B cell (primary cell): ENCODE data around the gene PRKCH. TPM values are rescaled to one million over a fixed set of nuclear protein-coding genes. Genes with fewer than 3 reads are reported as not detected.

Experiments
- ATAC-seq: fragments of 200-7000 bp; cut with Tn5 transposase; one replicate; pipeline ENCODE4 v1.10.0; 2021; ENCODE audit warnings: low read depth, mild to moderate bottlenecking, moderate number of reproducible peaks, moderate library complexity
- CTCF ChIA-PET: fragments of 350-600 bp; sonication (Branson Sonifier 250); formaldehyde crosslinking; loops from one replicate; lab custom pipeline; 2021; ENCODE audit warnings: antibody characterized with exemption, inconsistent platforms; lab: Charles Lee
- POLR2A ChIA-PET: fragments of 350-600 bp; sonication (Branson Sonifier 250); formaldehyde crosslinking; loops from one replicate; lab custom pipeline; 2021; ENCODE audit warnings: antibody characterized with exemption; lab: Charles Lee
- DNase-seq: peaks from one replicate; pipeline ENCODE4 v3.0.0; 2013
- H2AFZ ChIP-seq: 2 replicates; pipeline ENCODE4 v1.6.1; 2012; ENCODE audit warnings: mild to moderate bottlenecking, low read depth, low read length; ENCODE audit not compliant: insufficient read depth, poor library complexity, severe bottlenecking
- H3K27ac ChIP-seq, 2 donors: 1 replicate in 1 of 2; 2 replicates in 1 of 2; pipeline ENCODE4 v1.5.1; 2012 to 2013; ENCODE audit warnings: low read length in 2 of 2, mild to moderate bottlenecking in 2 of 2, moderate library complexity in 1 of 2
- H3K27me3 ChIP-seq, 4 experiments: fragments of 200-600 bp in 1 of 4; sonication (generic) in 1 of 4; replicated peaks in 1 of 4; 1 replicate in 2 of 4; 2 replicates in 2 of 4; pipeline versions ENCODE4 v1.6.1 to v1.7.0; 2013 to 2016; ENCODE audit warnings: low read length in 3 of 4, mild to moderate bottlenecking in 2 of 4, mixed read lengths in 1 of 4, moderate library complexity in 1 of 4; ENCODE audit not compliant: insufficient read depth in 4 of 4, control insufficient read depth in 3 of 4; ENCODE audit errors: control extremely low read depth in 1 of 4
- H3K36me3 ChIP-seq, 2 experiments: replicated peaks in 1 of 2; 1 replicate in 1 of 2; 2 replicates in 1 of 2; pipeline versions ENCODE4 v1.6.1 to v1.7.1; 2013; ENCODE audit warnings: low read length in 1 of 2; ENCODE audit not compliant: insufficient read depth in 2 of 2, control insufficient read depth in 1 of 2; ENCODE audit errors: control extremely low read depth in 1 of 2, extremely low read depth in 1 of 2
- H3K4me1 ChIP-seq, 2 donors: fragments of 200-600 bp in 1 of 2; sonication (generic) in 1 of 2; 1 replicate in 1 of 2; 2 replicates in 1 of 2; pipeline versions ENCODE4 v1.5.1 to v1.6.1; 2013 to 2017; ENCODE audit warnings: low read length in 2 of 2; ENCODE audit not compliant: control insufficient read depth in 2 of 2, insufficient read depth in 2 of 2
- H3K4me2 ChIP-seq: replicated peaks from 2 replicates; pipeline ENCODE3; 2012; ENCODE audit warnings: mild to moderate bottlenecking, low read depth, low read length; ENCODE audit not compliant: poor library complexity, severe bottlenecking
- H3K4me3 ChIP-seq, 5 experiments: fragments of 200-600 bp in 1 of 5; sonication (generic) in 1 of 5; 1 replicate in 3 of 5; 2 replicates in 2 of 5; pipeline versions ENCODE4 v1.5.1 to v1.7.0; 2011 to 2016; ENCODE audit warnings: low read length in 4 of 5, mild to moderate bottlenecking in 4 of 5, low read depth in 2 of 5, control low read depth in 1 of 5, moderate library complexity in 1 of 5; ENCODE audit not compliant: insufficient read depth in 1 of 5; ENCODE audit errors: control extremely low read depth in 1 of 5, extremely low read depth in 1 of 5
- H3K79me2 ChIP-seq: fragments of 200-600 bp; sonication (generic); one replicate; pipeline ENCODE4 v1.6.0; 2016; ENCODE audit warnings: low read length; ENCODE audit not compliant: control insufficient read depth, insufficient read depth
- H3K9ac ChIP-seq: fragments of 200-600 bp; sonication (generic); 2 replicates; pipeline ENCODE4 v1.6.1; 2017; ENCODE audit warnings: mild to moderate bottlenecking, low read length, moderate library complexity
- H3K9me3 ChIP-seq, 3 donors: one replicate each; pipeline versions ENCODE4 v1.6.1 to v1.7.1; 2013; ENCODE audit warnings: low read length in 2 of 3; ENCODE audit not compliant: control insufficient read depth in 2 of 3, insufficient read depth in 1 of 3; ENCODE audit errors: control extremely low read depth in 1 of 3
- H4K20me1 ChIP-seq: 2 replicates; pipeline ENCODE4 v1.6.0; 2012; ENCODE audit warnings: mild to moderate bottlenecking, low read length; ENCODE audit not compliant: insufficient read depth, control insufficient read depth, poor library complexity, severe bottlenecking
- H3K27ac Mint-ChIP-seq: one replicate; pipeline ENCODE4 v1.8.0; 2021; ENCODE audit warnings: mixed read lengths
- H3K27me3 Mint-ChIP-seq: one replicate; pipeline ENCODE4 v1.8.0; 2021; ENCODE audit warnings: mixed read lengths
- H3K4me1 Mint-ChIP-seq: one replicate; pipeline ENCODE4 v1.8.0; 2021; ENCODE audit warnings: mixed read lengths
- H3K4me3 Mint-ChIP-seq: one replicate; pipeline ENCODE4 v1.8.0; 2021; ENCODE audit warnings: mixed read lengths
- H3K9me3 Mint-ChIP-seq: one replicate; pipeline ENCODE4 v1.8.0; 2022; ENCODE audit warnings: mixed read lengths; ENCODE audit not compliant: insufficient read depth
- CTCF ChIP-seq: fragments of 200-600 bp; IDR thresholded peaks from one replicate; pipeline ENCODE4 v1.8.0; 2022; ENCODE audit warnings: antibody characterized with exemption, mild to moderate bottlenecking
- EZH2 ChIP-seq: IDR thresholded peaks from 2 replicates; pipeline ENCODE4 v1.6.1; 2012; ENCODE audit warnings: borderline replicate concordance, low read depth, mild to moderate bottlenecking, moderate library complexity, low read length; ENCODE audit not compliant: insufficient read depth, poor library complexity, severe bottlenecking
- WGBS: methylation state at CpG from one replicate; pipeline ENCODE4 v1.1.5; 2013; ENCODE audit warnings: missing lambda C conversion rate; ENCODE audit not compliant: insufficient coverage; 5-methylcytosine and 5-hydroxymethylcytosine counted together
- intact Hi-C: fragments of 100-400 bp; cut with micrococcal nuclease; formaldehyde crosslinking; loops from one replicate; pipeline ENCODE4 v1.10.0; 2022
- polyA plus RNA-seq: library from polyadenylated mRNA; depleted of rRNA; stranded (reverse); fragments of >200 nt; gene quantifications from 2 replicates; pipeline ENCODE4 v1.2.3, GENCODE V29; 2012
- total RNA-seq, 2 donors: library from RNA; stranded (reverse); fragments of 120-200 nt in 1 of 2; gene quantifications; 1 replicate in 1 of 2; 2 replicates in 1 of 2; pipeline versions ENCODE4 v1.2.3 to v1.2.4, GENCODE V29; 2013 to 2022

The PRKCH gene
- total and polyA plus RNA-seq, 2 donors (not counting 1 experiment from before 2014, with no cell fraction given), result 2.0 to 5.0 TPM

- ChIA-PET POLR2A (no interaction called here), CTCF (interaction anchor here (1.1 to 4.2 kb wide), 7 partner anchors 9 to 367 kb away, joined by 3 to 33 read pairs (median 11); no protein-coding TSS in a partner anchor)
- Histone ChIP-seq H2AFZ (no peak overlapping the region), H3K9me3 (no peaks in the 10 kb centered on the region), H3K4me1 (peaks cover 39 to 46% of the 10 kb centered on the region in 2 donors), H3K9ac (no peak overlapping the region), H3K27me3 (no peaks in the 10 kb centered on the region), H3K79me2 (peaks cover 7% of the 10 kb centered on the region), H3K27ac (no peak overlapping the region), H3K4me2 (no peak overlapping the region), H4K20me1 (no peaks in the 10 kb centered on the region), H3K36me3 (no peaks in the 10 kb centered on the region), H3K4me3 (no peak overlapping the region)
- DNase-seq (no peak), ATAC-seq (no peak)
- Mint-ChIP-seq H3K4me1 (peaks cover 47% of the 10 kb centered on the region), H3K4me3 (no peak overlapping the region), H3K27ac (peak overlapping the region; percentile 17), H3K27me3 (no peaks in the 10 kb centered on the region), H3K9me3 (no peaks in the 10 kb centered on the region)
- no peak for TF ChIP-seq EZH2
- no peak for TF ChIP-seq CTCF
- 96% methylated on average over 4 of the region's 6 CpGs for WGBS
- intact Hi-C loops, result no loop called here
Observed at GRCh38 chr14:61469781-61470180, 148.4 kb downstream of the PRKCH start.

GRCh38 chr14:61470261-61470960 lies 149.0 kb downstream of the PRKCH start:
- Histone ChIP-seq H4K20me1 (no peaks in the 10 kb centered on the region), H3K27me3 (no peaks in the 10 kb centered on the region), H3K9ac (no peak overlapping the region), H3K4me2 (peak overlapping the region; percentile 79), H3K36me3 (no peaks in the 10 kb centered on the region), H3K27ac (peak overlapping the region in 1 of 2 donors; percentile 79), H3K79me2 (peaks cover 7% of the 10 kb centered on the region), H3K4me1 (peaks cover 45 to 49% of the 10 kb centered on the region in 2 donors), H3K9me3 (no peaks in the 10 kb centered on the region), H3K4me3 (no peak overlapping the region), H2AFZ (peak overlapping the region; percentile 72)
- intact Hi-C loops, result no loop called here
- WGBS, result 49% methylated on average over 10 of the region's 13 CpGs
- Mint-ChIP-seq H3K4me1 (peaks cover 54% of the 10 kb centered on the region), H3K27me3 (no peaks in the 10 kb centered on the region), H3K9me3 (no peaks in the 10 kb centered on the region), H3K4me3 (peak overlapping the region; percentile 85), H3K27ac (peak overlapping the region; percentile 89)
- TF ChIP-seq EZH2, result no peak
- no peak for TF ChIP-seq CTCF
- POLR2A ChIA-PET, result interaction anchor here (0.6 to 1.9 kb wide), 2 partner anchors 33 to 301 kb away, joined by 3 to 12 read pairs; no protein-coding TSS in a partner anchor
- CTCF ChIA-PET, result interaction anchor here (1.0 to 4.2 kb wide), 14 partner anchors 9 to 367 kb away, joined by 3 to 33 read pairs (median 4); no protein-coding TSS in a partner anchor
- no peak for DNase-seq
- no peak for ATAC-seq
